ENCODE results near the gene KRTAP10-10.
"Not testable (repeated sequence)": the region's sequence is repeated elsewhere in the genome, so short reads cannot be mapped to it uniquely, and the experiment has no call there.

KRTAP10-10 gene

GRCh38 chr21:44599264-44600029, 37.7 kb upstream of the KRTAP10-10 start:
- 93% methylated on average over 5 of the region's 8 CpGs for WGBS (ENCODE audit: insufficient coverage)
- ChIA-PET CTCF (no interaction called here), POLR2A (no interaction called here)
- no peak overlapping the region for H3K4me3 ChIP-seq (ENCODE audit: control insufficient read depth in 1 of 7, extremely low read depth in 1 of 7, insufficient read depth in 4 of 7, low read depth in 2 of 7, low read length in 6 of 7)
- H3K4me1 ChIP-seq (ENCODE audit: control extremely low read depth in 1 of 4, control insufficient read depth in 4 of 4, insufficient read depth in 4 of 4, low read length in 3 of 4) = no peaks in the 10 kb centered on the region
- peaks cover 0 to 17% (median 5%) of the 10 kb centered on the region in 5 experiments for H3K27me3 ChIP-seq (replicated peaks in 2 of 5; ENCODE audit: control insufficient read depth in 4 of 5, insufficient read depth in 5 of 5, low read length in 4 of 5)
- DNase-seq = no peak
- peaks cover 0 to 9% (median 1%) of the 10 kb centered on the region in 5 experiments for H3K9me3 ChIP-seq (ENCODE audit: control extremely low read depth in 1 of 5, control insufficient read depth in 4 of 5, insufficient read depth in 2 of 5, low read depth in 1 of 5, low read length in 4 of 5)
- H3K36me3 ChIP-seq (ENCODE audit: control insufficient read depth in 4 of 4, insufficient read depth in 4 of 4, low read length in 3 of 4) = no peaks in the 10 kb centered on the region
- no peak overlapping the region for H3K27ac ChIP-seq (ENCODE audit: insufficient read depth in 1 of 2, low read depth in 1 of 2, low read length in 2 of 2, poor library complexity in 1 of 2, severe bottlenecking in 2 of 2)

DNA sequence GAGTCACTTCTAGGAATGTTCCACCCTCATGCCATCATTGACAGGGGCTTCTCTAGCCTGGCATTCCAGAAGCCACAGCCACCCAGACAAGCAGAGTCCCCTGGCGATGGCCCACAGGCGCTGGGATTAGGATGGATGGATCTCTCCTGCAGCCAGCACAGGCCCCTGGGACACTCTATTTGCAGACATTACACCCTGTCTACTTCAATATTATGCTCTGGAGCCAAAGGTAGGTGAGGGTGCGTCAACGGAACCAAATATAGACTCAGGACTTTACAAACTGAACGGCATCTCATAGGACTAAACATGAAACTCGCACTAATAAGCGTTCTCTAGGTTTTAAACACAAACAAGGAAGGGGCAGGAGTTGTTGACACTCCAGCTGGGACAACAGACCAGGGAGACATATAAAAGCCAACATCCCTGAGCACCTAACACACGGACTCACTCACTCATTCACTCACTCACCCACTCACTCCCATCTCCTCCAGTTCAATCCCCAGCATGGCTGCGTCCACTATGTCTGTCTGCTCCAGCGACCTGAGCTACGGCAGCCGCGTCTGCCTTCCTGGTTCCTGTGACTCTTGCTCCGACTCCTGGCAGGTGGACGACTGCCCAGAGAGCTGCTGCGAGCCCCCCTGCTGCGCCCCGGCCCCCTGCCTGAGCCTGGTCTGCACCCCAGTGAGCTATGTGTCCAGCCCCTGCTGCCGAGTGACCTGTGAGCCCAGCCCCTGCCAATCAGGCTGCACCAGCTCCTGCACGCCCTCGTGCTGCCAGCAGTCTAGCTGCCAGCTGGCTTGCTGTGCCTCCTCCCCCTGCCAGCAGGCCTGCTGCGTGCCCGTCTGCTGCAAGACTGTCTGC, 36.8 kb upstream of the KRTAP10-10 start, which contains the start of gene KRTAP10-7:
Gene KRTAP10-7, plus strand, starts transcription at position 480 of the 861 bp plus-strand sequence. Its CDS starts 25 bp downstream, at position 505.
- H3K27ac ChIP-seq (ENCODE audit: insufficient read depth in 1 of 2, low read depth in 1 of 2, low read length in 2 of 2, poor library complexity in 1 of 2, severe bottlenecking in 2 of 2); H3K4me3 ChIP-seq (ENCODE audit: control insufficient read depth in 1 of 7, extremely low read depth in 1 of 7, insufficient read depth in 4 of 7, low read depth in 2 of 7, low read length in 6 of 7); DNase-seq; H3K36me3 ChIP-seq (ENCODE audit: control insufficient read depth in 4 of 4, insufficient read depth in 4 of 4, low read length in 3 of 4); POLR2A ChIA-PET; H3K4me1 ChIP-seq (ENCODE audit: control extremely low read depth in 1 of 4, control insufficient read depth in 4 of 4, insufficient read depth in 4 of 4, low read length in 3 of 4); CTCF ChIA-PET: not testable (repeated sequence)
- Histone ChIP-seq H3K9me3 (ENCODE audit: control extremely low read depth in 1 of 5, control insufficient read depth in 4 of 5, insufficient read depth in 2 of 5, low read depth in 1 of 5, low read length in 4 of 5) (peaks cover 0 to 13% (median 1%) of the 10 kb centered on the region in 5 experiments), H3K27me3 (replicated peaks in 2 of 5; ENCODE audit: control insufficient read depth in 4 of 5, insufficient read depth in 5 of 5, low read length in 4 of 5) (peaks cover 0 to 19% (median 5%) of the 10 kb centered on the region in 5 experiments)
- 86% methylated on average over 9 of the region's 23 CpGs for WGBS (ENCODE audit: insufficient coverage)

- H3K4me1 ChIP-seq (ENCODE audit: control extremely low read depth in 1 of 4, control insufficient read depth in 4 of 4, insufficient read depth in 4 of 4, low read length in 3 of 4); H3K4me3 ChIP-seq (ENCODE audit: control insufficient read depth in 1 of 7, extremely low read depth in 1 of 7, insufficient read depth in 4 of 7, low read depth in 2 of 7, low read length in 6 of 7); H3K27ac ChIP-seq (ENCODE audit: insufficient read depth in 1 of 2, low read depth in 1 of 2, low read length in 2 of 2, poor library complexity in 1 of 2, severe bottlenecking in 2 of 2); POLR2A ChIA-PET; H3K36me3 ChIP-seq (ENCODE audit: control insufficient read depth in 4 of 4, insufficient read depth in 4 of 4, low read length in 3 of 4); CTCF ChIA-PET; DNase-seq: not testable (repeated sequence)
- H3K27me3 ChIP-seq (replicated peaks in 2 of 5; ENCODE audit: control insufficient read depth in 4 of 5, insufficient read depth in 5 of 5, low read length in 4 of 5) = peaks cover 0 to 19% (median 6%) of the 10 kb centered on the region in 5 experiments
- 90% methylated on average over 9 of the region's 10 CpGs for WGBS (ENCODE audit: insufficient coverage)
- H3K9me3 ChIP-seq (ENCODE audit: control extremely low read depth in 1 of 5, control insufficient read depth in 4 of 5, insufficient read depth in 2 of 5, low read depth in 1 of 5, low read length in 4 of 5) = peaks cover 0 to 13% (median 3%) of the 10 kb centered on the region in 5 experiments
Observed at GRCh38 chr21:44601091-44601490, 36.1 kb upstream of the KRTAP10-10 start.

- POLR2A ChIA-PET = no interaction called here
Observed at GRCh38 chr21:44601596-44602462, 35.3 kb upstream of the KRTAP10-10 start.

DNA sequence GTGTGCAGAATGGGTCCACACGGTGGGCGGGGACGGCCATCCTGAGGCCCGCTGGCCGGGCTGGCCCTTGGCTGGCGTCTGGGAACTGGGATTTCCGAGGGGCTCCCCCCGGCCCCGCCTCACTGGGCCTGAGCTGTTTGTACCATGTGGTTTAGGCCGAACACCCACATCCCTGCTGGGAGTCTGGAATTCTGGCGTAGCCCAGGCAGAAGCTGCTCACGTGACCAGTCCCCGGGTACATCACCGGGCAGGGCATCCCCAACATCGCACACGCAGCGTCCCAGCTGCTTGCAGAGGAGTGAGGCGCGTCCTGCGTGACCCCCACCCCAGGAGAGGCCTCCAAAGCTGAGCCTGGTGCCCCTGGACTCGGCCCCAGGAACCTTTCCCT, 34.7 kb upstream of the KRTAP10-10 start:
- ChIA-PET CTCF (no interaction called here), POLR2A (no interaction called here)
- Histone ChIP-seq H3K4me3 (ENCODE audit: control insufficient read depth in 1 of 7, extremely low read depth in 1 of 7, insufficient read depth in 4 of 7, low read depth in 2 of 7, low read length in 6 of 7) (no peak overlapping the region), H3K4me1 (ENCODE audit: control extremely low read depth in 1 of 4, control insufficient read depth in 4 of 4, insufficient read depth in 4 of 4, low read length in 3 of 4) (no peaks in the 10 kb centered on the region), H3K27ac (ENCODE audit: insufficient read depth in 1 of 2, low read depth in 1 of 2, low read length in 2 of 2, poor library complexity in 1 of 2, severe bottlenecking in 2 of 2) (no peak overlapping the region), H3K27me3 (replicated peaks in 2 of 5; ENCODE audit: control insufficient read depth in 4 of 5, insufficient read depth in 5 of 5, low read length in 4 of 5) (peaks cover 0 to 19% (median 5%) of the 10 kb centered on the region in 5 experiments), H3K36me3 (ENCODE audit: control insufficient read depth in 4 of 4, insufficient read depth in 4 of 4, low read length in 3 of 4) (no peaks in the 10 kb centered on the region), H3K9me3 (ENCODE audit: control extremely low read depth in 1 of 5, control insufficient read depth in 4 of 5, insufficient read depth in 2 of 5, low read depth in 1 of 5, low read length in 4 of 5) (peaks cover 0 to 15% (median 3%) of the 10 kb centered on the region in 5 experiments)
- DNase-seq = no peak
- WGBS (ENCODE audit: insufficient coverage) = 92% methylated on average over 20 of the region's 21 CpGs

More at GRCh38 chr21:44601596-44602462, 35.3 kb upstream of the KRTAP10-10 start:
- Histone ChIP-seq H3K27me3 (replicated peaks in 2 of 5; ENCODE audit: control insufficient read depth in 4 of 5, insufficient read depth in 5 of 5, low read length in 4 of 5) (peaks cover 0 to 19% (median 5%) of the 10 kb centered on the region in 5 experiments), H3K4me1 (ENCODE audit: control extremely low read depth in 1 of 4, control insufficient read depth in 4 of 4, insufficient read depth in 4 of 4, low read length in 3 of 4) (no peaks in the 10 kb centered on the region), H3K4me3 (ENCODE audit: control insufficient read depth in 1 of 7, extremely low read depth in 1 of 7, insufficient read depth in 4 of 7, low read depth in 2 of 7, low read length in 6 of 7) (no peak overlapping the region), H3K9me3 (ENCODE audit: control extremely low read depth in 1 of 5, control insufficient read depth in 4 of 5, insufficient read depth in 2 of 5, low read depth in 1 of 5, low read length in 4 of 5) (peaks cover 0 to 15% (median 3%) of the 10 kb centered on the region in 5 experiments), H3K27ac (ENCODE audit: insufficient read depth in 1 of 2, low read depth in 1 of 2, low read length in 2 of 2, poor library complexity in 1 of 2, severe bottlenecking in 2 of 2) (no peak overlapping the region), H3K36me3 (ENCODE audit: control insufficient read depth in 4 of 4, insufficient read depth in 4 of 4, low read length in 3 of 4) (no peaks in the 10 kb centered on the region)
- CTCF ChIA-PET = no interaction called here
- no peak for DNase-seq
- 89% methylated on average over 18 of the region's 23 CpGs for WGBS (ENCODE audit: insufficient coverage)

DNA sequence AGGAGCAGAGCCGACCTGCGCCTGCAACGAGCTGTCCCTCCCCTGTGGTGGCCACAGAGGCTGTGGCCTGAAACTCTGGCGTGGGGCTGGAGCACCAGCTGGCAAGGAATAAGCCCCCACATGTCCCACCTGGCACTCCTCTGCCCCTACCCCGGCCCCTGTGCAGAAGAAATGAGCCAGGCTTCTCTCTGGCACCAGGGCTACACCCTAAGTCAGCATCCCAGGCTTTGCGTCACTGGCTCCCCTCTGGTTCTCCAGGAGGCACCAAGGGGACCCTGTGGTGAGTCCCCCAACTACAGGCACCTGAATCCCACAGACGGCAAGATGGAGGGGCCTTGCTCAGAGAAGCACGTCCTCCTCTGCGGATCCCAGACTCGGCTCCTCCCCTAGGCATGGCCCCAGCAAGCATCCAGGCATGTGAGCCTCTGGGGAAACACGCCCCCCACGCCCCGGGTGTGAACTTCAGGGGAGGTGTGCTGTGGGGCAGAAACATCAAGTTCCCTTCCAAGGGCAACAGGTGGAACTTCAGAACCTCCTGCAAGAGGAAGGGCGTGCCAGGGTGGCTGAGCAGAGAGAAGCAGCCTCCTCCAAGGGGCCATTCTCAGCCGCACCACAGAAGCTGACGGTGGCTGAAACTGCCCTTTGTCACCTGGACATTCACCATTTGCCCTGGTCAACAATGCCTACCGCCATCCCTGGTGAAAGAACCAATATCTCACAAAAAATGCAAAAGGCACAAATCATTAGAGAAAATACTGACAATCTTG, 33.9 kb upstream of the KRTAP10-10 start:
- H3K9me3 ChIP-seq (ENCODE audit: control extremely low read depth in 1 of 5, control insufficient read depth in 4 of 5, insufficient read depth in 2 of 5, low read depth in 1 of 5, low read length in 4 of 5) = peaks cover 0 to 15% (median 3%) of the 10 kb centered on the region in 5 experiments
- no peaks in the 10 kb centered on the region for H3K36me3 ChIP-seq (ENCODE audit: control insufficient read depth in 4 of 4, insufficient read depth in 4 of 4, low read length in 3 of 4)
- H3K4me3 ChIP-seq (ENCODE audit: control insufficient read depth in 1 of 7, extremely low read depth in 1 of 7, insufficient read depth in 4 of 7, low read depth in 2 of 7, low read length in 6 of 7) = no peak overlapping the region
- H3K27me3 ChIP-seq (replicated peaks in 2 of 5; ENCODE audit: control insufficient read depth in 4 of 5, insufficient read depth in 5 of 5, low read length in 4 of 5) = peaks cover 0 to 16% (median 5%) of the 10 kb centered on the region in 5 experiments
- H3K27ac ChIP-seq (ENCODE audit: insufficient read depth in 1 of 2, low read depth in 1 of 2, low read length in 2 of 2, poor library complexity in 1 of 2, severe bottlenecking in 2 of 2) = no peak overlapping the region
- no peak for DNase-seq
- CTCF ChIA-PET = no interaction called here
- no peaks in the 10 kb centered on the region for H3K4me1 ChIP-seq (ENCODE audit: control extremely low read depth in 1 of 4, control insufficient read depth in 4 of 4, insufficient read depth in 4 of 4, low read length in 3 of 4)
- POLR2A ChIA-PET = no interaction called here
- 57% methylated on average over 14 of the region's 17 CpGs for WGBS (ENCODE audit: insufficient coverage)
